Colon (tissue), 2 donors: Measurements from ENCODE around the gene MAG.

Source experiments
- FAIRE-seq: peaks from 2 replicates; lab custom pipeline; 2012; peaks lifted over from hg19 to GRCh38; lab: Jason Lieb, UNC
- donor health status: control.
- donor health status: control.

Gene MAG

GRCh38 chr19:35299523-35300338 is 7.8 kb downstream of the MAG start:
- no peak for FAIRE-seq

GRCh38 chr19:35300339-35300649 is 8.3 kb downstream of the MAG start:
- no peak for FAIRE-seq

- no peak for FAIRE-seq
Observed at GRCh38 chr19:35301961-35302360, 10.0 kb downstream of the MAG start.

DNA sequence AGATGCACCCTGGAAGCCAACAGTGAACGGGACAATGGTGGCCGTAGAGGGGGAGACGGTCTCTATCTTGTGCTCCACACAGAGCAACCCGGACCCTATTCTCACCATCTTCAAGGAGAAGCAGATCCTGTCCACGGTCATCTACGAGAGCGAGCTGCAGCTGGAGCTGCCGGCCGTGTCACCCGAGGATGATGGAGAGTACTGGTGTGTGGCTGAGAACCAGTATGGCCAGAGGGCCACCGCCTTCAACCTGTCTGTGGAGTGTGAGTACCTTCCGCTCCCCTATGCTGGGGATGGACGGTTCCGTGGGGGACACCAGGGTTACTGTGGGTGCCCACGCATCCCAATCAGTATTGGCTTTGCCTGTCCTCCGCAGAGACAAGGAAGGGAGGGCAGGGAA is 10.5 kb downstream of the MAG start:
- FAIRE-seq: no peak

GRCh38 chr19:35303357-35303915 is 11.5 kb downstream of the MAG start:
- FAIRE-seq: no peak

DNA sequence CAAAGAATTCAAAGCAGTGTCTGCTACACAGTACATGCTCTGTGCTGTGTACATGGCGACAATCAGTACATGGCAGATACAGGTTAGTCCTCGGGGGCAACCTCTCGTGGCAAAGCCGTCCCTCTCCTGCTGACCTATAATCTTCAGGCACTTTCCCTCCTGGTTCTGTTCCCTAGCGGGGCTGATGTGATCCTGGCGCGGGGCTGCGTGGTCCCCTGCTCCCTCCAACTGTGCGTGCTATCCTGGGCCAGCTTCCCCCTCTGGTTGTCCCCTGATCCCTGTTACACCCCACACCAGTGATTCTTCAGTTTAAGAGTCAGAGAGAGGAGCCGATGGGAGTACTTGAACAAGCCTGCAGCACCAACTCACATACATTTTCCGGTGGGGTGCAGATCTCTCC is 12.1 kb downstream of the MAG start:
- FAIRE-seq: no peak

GRCh38 chr19:35305181-35305580 is 13.2 kb downstream of the MAG start:
- no peak for FAIRE-seq

DNA sequence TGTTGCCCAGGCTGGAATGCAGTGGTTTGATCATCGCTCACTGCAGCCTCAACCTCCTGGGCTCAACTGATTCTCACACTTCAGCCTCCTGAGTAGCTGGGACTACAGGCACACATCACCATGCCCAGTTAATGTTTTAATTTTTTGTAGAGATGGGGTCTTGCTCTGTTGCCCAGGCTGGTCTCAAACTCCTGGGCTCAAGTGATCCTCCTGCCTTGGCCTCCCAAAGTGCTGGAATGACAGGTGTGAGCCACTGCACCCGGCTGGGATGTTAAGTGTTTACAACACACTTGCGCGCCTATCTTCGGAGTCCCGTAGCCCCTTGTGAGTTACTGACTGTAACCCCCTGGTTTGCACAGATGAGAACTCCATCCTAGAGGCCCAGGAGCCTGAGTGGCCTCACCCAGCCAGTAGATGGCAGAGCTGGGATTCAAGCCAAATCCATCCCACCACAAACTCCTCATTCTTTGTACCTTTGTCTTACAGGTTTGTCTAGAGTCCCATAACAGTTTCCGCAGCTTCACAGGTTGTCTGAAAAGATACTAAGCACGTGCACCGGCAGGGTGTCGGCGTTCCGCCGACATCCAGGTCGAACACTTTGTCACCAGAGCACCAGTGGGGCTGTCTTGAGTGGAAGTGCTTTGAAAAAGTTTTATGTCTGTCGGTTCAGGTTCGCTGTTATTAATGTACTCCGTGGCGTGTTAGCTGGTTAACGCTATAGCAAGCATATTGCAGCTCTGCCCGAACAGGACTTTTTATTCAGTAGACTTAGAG is 14.7 kb downstream of the MAG start:
- FAIRE-seq: no peak

- no peak for FAIRE-seq
Observed at GRCh38 chr19:35307931-35308330, 16.0 kb downstream of the MAG start.

- no peak for FAIRE-seq
Observed at GRCh38 chr19:35308910-35309309, 16.9 kb downstream of the MAG start.

- no peak for FAIRE-seq
Observed at GRCh38 chr19:35309481-35310279, 17.7 kb downstream of the MAG start.

- no peak for FAIRE-seq
Observed at GRCh38 chr19:35310331-35310730, 18.4 kb downstream of the MAG start.

DNA sequence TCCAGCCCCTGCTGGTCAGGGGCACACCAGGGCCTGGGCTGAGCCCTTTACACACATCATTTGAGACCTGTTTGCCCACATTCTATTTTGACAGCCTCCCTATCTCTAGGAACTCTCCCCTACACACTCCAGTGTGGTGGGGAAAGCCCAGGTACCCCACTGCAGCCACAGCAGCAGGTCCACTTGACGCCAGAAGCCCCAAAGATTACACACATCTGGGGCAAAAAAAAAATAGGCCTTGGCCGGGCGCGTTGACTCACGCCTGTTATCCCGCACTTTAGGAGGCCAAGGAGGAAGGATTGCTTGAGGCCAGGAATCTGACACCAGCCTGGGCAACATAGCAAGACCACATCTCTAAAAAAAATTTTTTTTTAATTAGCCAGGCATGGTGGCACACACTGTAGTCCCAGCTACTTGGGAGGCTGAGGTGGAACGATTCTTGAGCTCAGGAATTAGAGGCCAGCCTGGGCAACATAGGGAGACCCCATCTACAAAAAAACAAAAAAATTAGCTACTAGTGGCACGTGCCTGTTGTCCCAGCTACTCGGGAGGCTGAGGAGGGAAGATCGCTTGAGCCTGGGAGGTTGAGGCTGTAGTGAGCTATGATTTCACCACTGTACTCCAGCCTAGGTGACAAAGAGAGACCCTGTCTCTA is 19.0 kb downstream of the MAG start:
- FAIRE-seq: no peak

GRCh38 chr19:35311901-35312665 is 20.1 kb downstream of the MAG start:
- no peak for FAIRE-seq

DNA sequence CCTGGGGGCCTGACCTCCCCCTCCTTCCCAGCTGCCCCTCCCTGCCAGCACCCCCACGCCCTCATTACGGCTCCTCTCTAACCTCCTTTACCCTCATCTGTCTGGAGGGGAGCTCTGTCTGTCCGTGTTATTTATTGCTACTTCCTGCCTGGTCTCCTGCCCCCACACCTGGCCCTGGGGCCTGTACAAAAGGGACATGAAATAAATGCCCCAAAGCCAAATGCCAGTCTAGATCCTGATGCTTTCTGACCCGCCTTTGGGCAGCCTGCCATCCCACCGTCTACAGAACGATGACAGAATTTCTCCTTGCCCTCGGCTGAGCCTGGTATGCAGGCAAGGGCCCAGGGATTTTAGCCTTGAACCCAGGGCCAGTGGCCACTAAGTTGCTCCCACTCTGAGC is 21.6 kb downstream of the MAG start:
- FAIRE-seq: no peak

DNA sequence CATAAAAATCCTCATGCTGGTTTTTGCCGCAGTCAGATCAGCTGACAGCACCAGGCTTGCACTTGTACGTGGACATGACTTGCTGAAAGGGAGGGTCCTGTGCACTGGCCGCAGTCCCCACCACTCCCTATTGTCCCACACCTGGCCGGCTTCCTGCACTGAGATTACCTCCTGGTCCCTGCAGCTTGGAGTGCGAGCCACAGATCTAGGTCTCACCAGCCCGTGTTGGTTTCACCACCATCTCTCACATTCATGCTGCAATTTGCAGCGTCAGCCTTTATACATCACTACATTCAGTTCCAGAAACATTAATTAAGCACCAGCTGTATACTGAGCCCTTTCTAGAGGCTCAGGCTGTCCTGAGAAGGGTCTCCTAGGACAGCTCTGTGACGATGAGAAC is 22.1 kb downstream of the MAG start:
- no peak for FAIRE-seq

GRCh38 chr19:35314858-35315470 is 23.0 kb downstream of the MAG start:
- no peak for FAIRE-seq

- FAIRE-seq: no peak
Observed at GRCh38 chr19:35315883-35316282, 23.9 kb downstream of the MAG start.

GRCh38 chr19:35316560-35316959 is 24.6 kb downstream of the MAG start:
- no peak for FAIRE-seq

DNA sequence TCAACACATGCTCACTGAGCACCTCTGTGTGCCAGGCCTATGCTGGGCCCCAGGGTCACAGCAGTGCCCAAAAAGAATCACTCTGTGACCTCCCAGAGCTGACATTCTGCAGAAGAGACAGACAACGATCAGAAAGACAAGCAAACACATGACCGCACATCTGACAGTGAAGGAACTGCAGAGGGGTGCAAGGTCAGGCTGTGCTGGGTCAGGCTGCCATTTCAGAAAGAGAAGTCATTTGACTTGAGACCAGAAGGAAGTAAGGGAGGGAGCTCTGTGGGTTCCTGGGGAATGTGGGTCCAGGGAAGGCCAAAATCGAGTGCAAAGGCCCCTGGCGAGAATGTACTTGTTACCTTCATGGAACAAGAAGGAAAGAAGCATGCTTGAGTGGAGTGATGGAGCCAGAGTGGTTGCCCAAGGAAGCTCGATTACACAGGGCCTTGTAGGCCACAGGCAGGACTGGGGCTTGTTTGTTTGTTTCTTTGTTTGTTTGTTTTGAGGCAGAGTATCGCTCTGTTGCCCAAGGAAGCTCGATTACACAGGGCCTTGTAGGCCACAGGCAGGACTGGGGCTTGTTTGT is 25.6 kb downstream of the MAG start:
- no peak for FAIRE-seq
